Measurements from ENCODE around the gene SCAMP5. TPM values are rescaled to one million over a fixed set of nuclear protein-coding genes. Genes with fewer than 3 reads are reported as not detected.

Gene SCAMP5
- total RNA-seq, 1 donor from 2014 or later, result 23.5 TPM

- no peak for TF ChIP-seq CTCF (IDR thresholded peaks at IDR 0.05)
- Mint-ChIP-seq H3K36me3 (ENCODE audit: unreplicated experiment) (peaks cover 8% of the 10 kb centered on the region), H3K9me3 (ENCODE audit: unreplicated experiment) (no peaks in the 10 kb centered on the region), H3K4me1 (ENCODE audit: unreplicated experiment) (peaks cover 10% of the 10 kb centered on the region), H3K4me3 (ENCODE audit: unreplicated experiment) (no peak overlapping the region), H3K27me3 (ENCODE audit: unreplicated experiment) (no peaks in the 10 kb centered on the region), H3K27ac (ENCODE audit: unreplicated experiment) (no peak overlapping the region)
- no peak for DNase-seq (ENCODE audit: extremely low spot score, unreplicated experiment)
Measured at GRCh38 chr15:75019916-75020315, 24.6 kb downstream of the SCAMP5 start.

GRCh38 chr15:75021341-75021740 is 26.0 kb downstream of the SCAMP5 start:
- Mint-ChIP-seq H3K27me3 (ENCODE audit: unreplicated experiment) (no peaks in the 10 kb centered on the region), H3K4me3 (ENCODE audit: unreplicated experiment) (no peak overlapping the region), H3K36me3 (ENCODE audit: unreplicated experiment) (peaks cover 8% of the 10 kb centered on the region), H3K27ac (ENCODE audit: unreplicated experiment) (no peak overlapping the region), H3K4me1 (ENCODE audit: unreplicated experiment) (peaks cover 13% of the 10 kb centered on the region), H3K9me3 (ENCODE audit: unreplicated experiment) (no peaks in the 10 kb centered on the region)
- TF ChIP-seq CTCF (IDR thresholded peaks at IDR 0.05), result no peak
- no peak for DNase-seq (ENCODE audit: extremely low spot score, unreplicated experiment)

GRCh38 chr15:75022783-75023180 is 27.4 kb downstream of the SCAMP5 start:
- Mint-ChIP-seq H3K27ac (ENCODE audit: unreplicated experiment) (no peak overlapping the region), H3K36me3 (ENCODE audit: unreplicated experiment) (peaks cover 4% of the 10 kb centered on the region), H3K4me3 (ENCODE audit: unreplicated experiment) (no peak overlapping the region), H3K9me3 (ENCODE audit: unreplicated experiment) (no peaks in the 10 kb centered on the region), H3K4me1 (ENCODE audit: unreplicated experiment) (peaks cover 13% of the 10 kb centered on the region), H3K27me3 (ENCODE audit: unreplicated experiment) (no peaks in the 10 kb centered on the region)
- no peak for DNase-seq (ENCODE audit: extremely low spot score, unreplicated experiment)
- TF ChIP-seq CTCF (IDR thresholded peaks at IDR 0.05), result no peak

- H3K36me3 Mint-ChIP-seq (ENCODE audit: unreplicated experiment), result peaks cover 4% of the 10 kb centered on the region
- peaks cover 13% of the 10 kb centered on the region for H3K4me1 Mint-ChIP-seq (ENCODE audit: unreplicated experiment)
- TF ChIP-seq CTCF (IDR thresholded peaks at IDR 0.05), result no peak
- no peaks in the 10 kb centered on the region for H3K9me3 Mint-ChIP-seq (ENCODE audit: unreplicated experiment)
- peak within 1 kb of the TSS; percentile 81 for H3K27ac Mint-ChIP-seq (ENCODE audit: unreplicated experiment)
- H3K27me3 Mint-ChIP-seq (ENCODE audit: unreplicated experiment), result no peaks in the 10 kb centered on the region
- DNase-seq (ENCODE audit: extremely low spot score, unreplicated experiment), result peak; percentile 99
- peak within 1 kb of the TSS; percentile 88 for H3K4me3 Mint-ChIP-seq (ENCODE audit: unreplicated experiment)
Measured at GRCh38 chr15:75023181-75023871, 28.0 kb downstream of the SCAMP5 start, which contains the start of gene PPCDC. TSS of gene PPCDC (plus strand) at chr15:75023590. CDS start at chr15:75028319, 4,729 bp downstream.

GRCh38 chr15:75023872-75024636 is 28.7 kb downstream of the SCAMP5 start:
- Mint-ChIP-seq H3K9me3 (ENCODE audit: unreplicated experiment) (no peaks in the 10 kb centered on the region), H3K4me3 (ENCODE audit: unreplicated experiment) (peak overlapping the region; percentile 88), H3K27ac (ENCODE audit: unreplicated experiment) (peak overlapping the region; percentile 81), H3K36me3 (ENCODE audit: unreplicated experiment) (peaks cover under 1% of the 10 kb centered on the region), H3K27me3 (ENCODE audit: unreplicated experiment) (no peaks in the 10 kb centered on the region), H3K4me1 (ENCODE audit: unreplicated experiment) (peaks cover 15% of the 10 kb centered on the region)
- no peak for DNase-seq (ENCODE audit: extremely low spot score, unreplicated experiment)
- no peak for TF ChIP-seq CTCF (IDR thresholded peaks at IDR 0.05)

All from osteocyte (in vitro differentiated cells).